CD4-positive, alpha-beta T cell treated with Interleukin-21 for 1 hour (primary cell): ENCODE data around the gene CREG1.

ENCODE experiments used
- DNase-seq: peaks from one replicate; pipeline ENCODE4 v3.0.0-alpha.2; 2020

CREG1 gene

DNA sequence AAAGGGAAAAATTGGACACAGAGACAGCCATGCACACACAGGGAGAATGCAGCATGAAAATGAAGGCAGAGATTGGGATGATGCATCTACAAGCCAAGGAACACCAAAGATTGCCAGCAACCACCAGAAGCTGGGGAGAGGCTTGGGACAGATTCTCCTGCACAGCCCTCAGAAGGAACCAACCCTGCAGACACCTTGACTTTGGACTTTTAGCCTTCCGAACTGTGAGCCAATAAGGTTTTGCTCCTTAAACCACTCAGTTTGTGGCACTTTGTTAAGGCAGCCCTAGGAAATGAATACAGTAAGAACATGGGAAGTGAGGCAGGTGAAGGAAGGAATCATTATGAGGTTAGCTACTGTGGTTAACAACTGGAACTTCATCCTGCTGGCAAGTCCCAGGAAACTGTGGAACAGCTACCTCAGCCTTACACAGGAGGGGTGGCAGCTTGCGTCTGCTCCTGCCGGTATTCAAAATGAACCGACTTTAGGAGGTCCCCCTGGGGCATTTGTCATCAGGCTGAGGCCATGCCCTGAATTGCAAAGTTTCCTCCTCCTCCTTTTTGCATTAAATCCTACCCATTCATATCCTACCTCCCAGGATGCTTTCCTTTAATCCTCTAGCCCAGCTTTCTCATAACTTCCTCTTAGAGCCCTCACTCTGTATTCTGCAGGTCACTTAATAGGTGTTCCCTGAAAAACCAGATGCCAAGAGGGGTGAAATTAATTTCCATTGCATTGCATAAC lies 50.7 kb downstream of the CREG1 start:
- no peak for DNase-seq

DNA sequence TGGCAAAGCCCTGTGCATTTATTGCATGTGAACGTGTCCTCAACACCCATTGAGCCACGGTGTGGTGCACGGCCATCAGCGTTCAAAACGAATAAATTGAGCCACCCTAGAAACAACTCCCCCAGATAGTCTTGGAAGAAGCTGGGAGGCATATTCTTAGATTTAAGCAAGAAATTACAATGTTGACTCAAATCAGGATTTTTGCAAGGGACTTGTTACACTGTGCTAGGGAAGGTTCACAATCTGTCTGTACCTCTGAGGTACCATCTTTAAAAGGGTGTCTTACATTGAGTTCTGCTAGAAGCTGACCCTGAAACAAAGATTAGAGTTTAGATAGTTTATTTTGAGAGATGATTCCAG lies 51.4 kb downstream of the CREG1 start:
- no peak for DNase-seq

DNA sequence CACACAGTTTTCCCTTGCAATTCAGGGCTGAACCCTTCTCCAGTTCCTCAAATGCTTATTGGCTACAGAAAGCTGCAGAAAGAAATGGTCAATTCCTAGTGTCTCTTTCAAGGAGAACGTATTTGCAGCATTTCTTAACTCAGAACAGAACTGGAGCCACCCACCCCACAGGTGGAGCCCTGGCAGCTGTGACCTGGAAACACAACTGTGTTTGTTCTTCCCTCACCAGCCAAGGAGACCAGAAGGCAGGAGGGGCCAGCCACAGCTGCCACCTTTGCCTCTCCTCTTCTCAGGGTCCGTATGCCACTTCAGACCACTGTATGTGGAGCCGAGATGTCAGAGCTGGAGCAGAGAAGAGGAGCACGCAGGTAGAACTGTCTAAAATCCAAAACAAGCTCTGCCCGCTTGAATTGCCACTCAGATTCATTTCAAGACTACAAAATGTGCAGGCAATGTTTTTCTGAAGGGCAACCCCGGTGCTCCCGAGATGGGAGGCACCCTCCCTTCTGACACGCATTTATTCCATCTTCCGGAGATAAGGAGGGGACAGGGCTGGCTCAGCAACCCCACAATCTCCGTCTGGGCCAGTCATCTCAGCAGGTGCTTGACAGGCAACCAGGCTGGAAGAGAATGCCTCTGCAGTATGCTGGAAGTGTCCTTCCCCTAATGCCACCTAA lies 51.9 kb downstream of the CREG1 start:
- no peak for DNase-seq

DNA sequence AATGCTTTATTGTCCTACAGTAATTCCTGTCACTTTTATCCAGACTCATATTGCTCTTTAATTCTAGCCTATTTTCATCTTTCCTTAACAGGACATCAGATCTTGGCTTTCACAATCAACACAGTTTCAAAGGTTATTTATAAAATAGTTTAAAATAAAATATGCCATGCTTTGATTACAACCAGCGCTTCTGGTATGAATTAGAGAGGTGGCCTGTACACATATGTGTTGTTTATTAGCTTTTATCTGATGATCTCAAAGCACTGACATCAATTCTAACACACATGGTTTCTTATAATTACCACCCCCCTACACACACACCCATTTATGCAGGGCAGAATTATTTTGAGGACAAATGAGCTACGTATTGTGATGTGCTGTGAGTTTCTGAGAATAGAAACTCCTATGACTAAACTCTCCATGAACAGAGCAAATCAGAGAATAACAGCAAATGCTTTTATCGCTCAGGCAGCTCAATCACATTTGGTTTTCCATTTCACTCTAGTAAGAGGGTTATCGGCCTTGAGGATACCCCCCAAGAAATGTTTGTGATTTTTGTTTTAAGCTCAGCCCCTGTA lies 53.2 kb downstream of the CREG1 start:
- peak; percentile 47 for DNase-seq

DNA sequence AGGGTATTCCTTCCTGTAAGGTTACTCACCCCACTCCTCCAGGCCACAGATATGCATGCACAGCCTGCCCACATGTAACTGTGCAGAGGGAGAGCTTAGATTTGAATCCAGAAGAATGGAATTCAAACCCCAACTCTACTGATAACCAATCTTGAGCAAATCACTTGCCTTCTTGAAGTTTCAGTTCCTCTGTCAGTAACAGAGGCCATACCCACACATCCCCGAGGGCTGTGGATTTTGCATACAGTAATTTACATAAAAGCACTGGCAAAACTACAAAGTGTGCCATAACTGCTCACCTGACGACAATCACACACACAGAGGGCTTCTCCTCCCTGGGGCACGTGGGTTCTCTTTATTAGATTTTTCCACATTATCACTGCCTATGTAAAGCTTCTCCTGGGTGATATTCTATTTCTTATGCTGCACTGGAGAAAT lies 53.9 kb downstream of the CREG1 start:
- DNase-seq = no peak

DNA sequence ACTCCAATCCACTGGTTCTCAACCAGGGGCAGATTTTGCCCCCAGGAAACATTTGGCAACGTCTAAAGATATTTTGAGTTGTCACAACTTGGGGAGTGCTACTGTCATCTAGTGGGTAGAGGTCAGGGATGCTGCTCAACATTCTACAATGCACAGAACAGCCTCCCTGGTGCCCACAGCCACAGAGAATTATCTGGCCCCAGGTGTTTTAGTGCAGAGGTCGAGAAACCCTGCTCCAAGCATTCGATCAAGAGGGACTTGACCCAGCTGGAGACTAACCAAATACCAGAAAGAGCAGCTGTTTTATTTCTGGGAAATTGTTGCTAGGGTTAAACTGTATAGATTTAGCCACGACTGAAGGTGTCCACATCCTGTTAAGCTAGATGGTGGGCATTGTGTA lies 54.5 kb downstream of the CREG1 start:
- no peak for DNase-seq

DNA sequence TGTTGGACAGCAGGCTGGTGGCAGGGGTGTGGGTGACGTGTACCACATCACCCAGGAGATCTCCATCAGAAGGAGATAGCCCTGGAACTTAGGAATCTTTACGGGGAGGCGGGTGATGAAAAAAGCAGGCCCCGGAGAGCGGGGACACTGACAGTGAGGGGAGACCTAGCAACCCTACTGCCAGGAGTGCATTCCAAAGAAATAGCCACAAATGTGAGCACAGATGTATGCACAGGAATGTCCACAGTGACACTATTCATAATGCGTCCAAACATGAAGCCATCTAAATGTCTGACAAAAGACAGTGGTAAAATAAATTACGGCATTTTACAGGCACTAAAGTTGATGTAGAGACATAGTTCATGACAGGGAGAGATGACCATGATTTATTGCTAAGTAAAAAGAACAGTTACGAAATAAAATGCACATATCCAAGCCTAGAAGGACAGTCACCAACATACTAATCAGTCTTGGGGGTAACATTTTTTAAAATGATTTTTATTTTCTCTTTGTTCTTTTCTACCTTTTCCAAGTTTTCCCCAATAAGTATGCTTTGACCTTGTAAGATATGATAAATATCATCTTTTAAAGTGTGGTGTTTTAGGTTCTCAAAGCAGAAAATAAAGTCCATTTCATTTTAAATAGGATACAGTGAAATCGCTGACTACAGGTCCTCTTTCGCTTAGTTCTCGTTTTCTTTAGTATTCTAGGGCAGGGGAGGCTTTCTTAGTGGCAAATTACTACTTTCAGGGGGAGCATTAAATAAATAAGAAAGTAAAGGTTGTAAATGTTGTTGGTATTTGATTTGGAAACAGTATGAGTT lies 56.6 kb downstream of the CREG1 start:
- no peak for DNase-seq

DNA sequence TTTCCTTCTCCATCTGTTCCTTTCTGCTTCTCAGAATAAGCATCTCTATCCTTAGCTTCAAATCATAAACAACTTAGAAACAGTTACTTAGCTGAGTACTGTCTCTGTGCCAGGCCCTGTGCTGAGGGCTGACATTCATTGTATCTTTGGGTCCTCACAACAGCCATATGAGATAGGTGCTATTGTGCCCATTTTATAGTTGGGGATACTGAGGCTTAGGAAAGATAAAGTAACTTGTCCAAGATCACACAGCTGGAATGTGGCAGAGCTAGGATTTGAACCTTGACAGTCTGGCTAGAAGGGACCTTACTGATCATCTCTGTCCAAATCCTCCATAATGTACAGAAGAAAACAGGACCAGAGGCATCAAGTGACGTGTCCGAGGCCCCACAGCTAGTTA lies 60.2 kb downstream of the CREG1 start:
- no peak for DNase-seq

DNA sequence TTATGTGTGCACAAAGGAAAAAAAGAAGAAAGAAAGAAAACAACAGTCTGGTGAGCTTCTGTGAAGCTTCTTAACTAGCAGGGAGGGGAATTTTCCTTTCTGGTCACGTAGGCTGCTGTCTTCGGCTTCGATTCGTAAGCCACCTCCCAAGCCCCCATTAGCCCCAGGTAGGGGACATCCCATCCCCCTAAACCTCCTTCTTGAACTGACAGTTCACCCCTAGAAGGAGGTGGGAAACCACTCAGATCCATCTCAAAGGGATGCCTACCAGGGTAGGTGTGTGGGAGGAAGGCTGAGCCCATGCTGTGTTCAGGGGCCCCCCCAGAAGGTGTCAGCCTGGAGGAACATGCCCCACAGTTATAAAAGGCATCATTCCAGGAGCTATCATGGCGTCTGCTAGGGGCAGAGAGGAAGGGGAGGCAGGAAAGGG lies 61.1 kb downstream of the CREG1 start:
- peak; percentile 62 for DNase-seq

DNA sequence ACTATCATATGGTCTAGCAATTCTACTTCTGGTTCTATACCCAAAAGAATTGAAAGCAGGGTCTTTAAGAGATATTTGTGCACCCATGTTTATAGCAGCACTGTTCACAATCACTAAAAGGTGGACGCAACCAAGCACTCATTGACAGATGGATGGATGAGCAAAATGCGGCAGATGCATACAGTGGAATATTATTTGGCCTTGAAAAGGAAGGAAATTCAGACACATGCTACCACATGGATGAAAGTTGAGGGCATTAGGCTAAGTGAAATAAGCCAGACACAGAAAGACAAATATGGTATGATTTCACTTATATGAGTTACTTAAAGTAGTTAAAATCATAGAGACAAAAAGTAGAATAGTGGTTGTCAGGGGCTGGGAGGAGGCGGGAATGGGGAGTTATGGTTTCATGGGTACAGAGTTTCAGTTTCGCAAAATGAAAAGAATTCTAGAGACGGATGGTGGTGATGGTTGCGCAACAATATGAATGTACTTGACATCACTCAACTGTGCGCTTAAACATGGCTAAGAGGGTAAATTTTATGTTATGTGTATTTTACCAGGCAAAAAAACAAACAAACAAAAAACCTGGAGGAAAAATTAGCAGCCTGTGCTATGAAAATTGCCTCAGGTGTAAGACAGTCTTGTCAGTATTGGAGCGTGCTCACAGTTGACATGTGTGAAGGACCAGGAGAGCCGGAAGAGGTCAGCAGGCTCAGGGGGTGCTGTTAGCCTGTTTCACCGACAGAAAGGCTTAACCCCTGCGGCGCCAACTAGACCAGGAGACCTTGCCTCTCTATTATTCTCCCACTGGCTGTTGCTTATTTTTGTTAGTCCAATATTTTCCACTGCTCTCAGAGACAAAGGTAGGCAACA lies 61.7 kb downstream of the CREG1 start:
- peak; percentile 54 for DNase-seq
